ENCODE data around the gene LZTS2. TPM values are rescaled to one million over a fixed set of nuclear protein-coding genes. Genes with fewer than 3 reads are reported as not detected.

LZTS2 gene
- total and polyA plus RNA-seq, 9 donors = 9.4 to 121 (median 77.4) TPM

GRCh38 chr10:101005361-101005760 is 5.8 kb downstream of the LZTS2 start:
- H3K4me1 ChIP-seq (ENCODE audit: insufficient read depth) = peaks cover 18% of the 10 kb centered on the region
- no peak for DNase-seq
- no peak for TF ChIP-seq POLR2A (IDR thresholded peaks at IDR 0.05)
- TF ChIP-seq EP300 (IDR thresholded peaks at IDR 0.05) = no peak
- no peak overlapping the region for H3K4me3 ChIP-seq
- no peaks in the 10 kb centered on the region for H3K27me3 ChIP-seq
- intact Hi-C loops (cut with DNase I) = no loop called here
- 83 to 92% (median 89%) methylated on average over 23 of the region's 23 CpGs for WGBS, 3 donors
- no peaks in the 10 kb centered on the region for H3K36me3 ChIP-seq
- no peaks in the 10 kb centered on the region for H3K9me3 ChIP-seq
- H3K27ac ChIP-seq = no peak overlapping the region

GRCh38 chr10:101005869-101006567 is 6.4 kb downstream of the LZTS2 start:
- Histone ChIP-seq H3K4me1 (ENCODE audit: insufficient read depth) (peaks cover 18% of the 10 kb centered on the region), H3K36me3 (no peaks in the 10 kb centered on the region)

GRCh38 chr10:101006593-101007098 is 7.0 kb downstream of the LZTS2 start:
- Histone ChIP-seq H3K27ac (peak overlapping the region in 1 of 2 donors; percentile 45), H3K4me3 (no peak overlapping the region), H3K9me3 (no peaks in the 10 kb centered on the region), H3K4me1 (ENCODE audit: insufficient read depth) (peaks cover 17% of the 10 kb centered on the region), H3K27me3 (no peaks in the 10 kb centered on the region), H3K36me3 (no peaks in the 10 kb centered on the region)
- intact Hi-C loops (cut with DNase I) = no loop called here
- DNase-seq = peak in 4 of 5 donors; percentile 51 to 71 (median 65)
- no peak for TF ChIP-seq EP300 (IDR thresholded peaks at IDR 0.05)
- peak in 1 of 3 donors; percentile 8 for TF ChIP-seq CTCF (IDR thresholded peaks at IDR 0.05)
- TF ChIP-seq POLR2A (IDR thresholded peaks at IDR 0.05) = no peak
- 30 to 56% (median 34%) methylated on average over 31 to 33 of the region's 33 CpGs for WGBS, 3 donors

More at GRCh38 chr10:101005869-101006567, 6.4 kb downstream of the LZTS2 start:
- no peak overlapping the region for H3K27ac ChIP-seq
- H3K9me3 ChIP-seq = no peaks in the 10 kb centered on the region
- intact Hi-C loops (cut with DNase I) = no loop called here
- no peak for TF ChIP-seq CTCF (IDR thresholded peaks at IDR 0.05)
- TF ChIP-seq POLR2A (IDR thresholded peaks at IDR 0.05) = no peak
- TF ChIP-seq EP300 (IDR thresholded peaks at IDR 0.05) = no peak
- 75 to 92% (median 81%) methylated on average over 4 of the region's 4 CpGs for WGBS, 3 donors
- no peak for DNase-seq
- H3K27me3 ChIP-seq = no peaks in the 10 kb centered on the region
- H3K4me3 ChIP-seq = no peak overlapping the region

GRCh38 chr10:101007099-101007711 is 7.6 kb downstream of the LZTS2 start:
- DNase-seq = peak in 3 of 5 donors; percentile 46 to 70 (median 53)
- no peak for TF ChIP-seq POLR2A (IDR thresholded peaks at IDR 0.05)
- TF ChIP-seq EP300 (IDR thresholded peaks at IDR 0.05) = no peak
- TF ChIP-seq CTCF (IDR thresholded peaks at IDR 0.05) = no peak
- WGBS, 3 donors = 15 to 34% (median 31%) methylated on average over 9 to 11 of the region's 11 CpGs
- Histone ChIP-seq H3K4me3 (no peak overlapping the region), H3K36me3 (no peaks in the 10 kb centered on the region), H3K27me3 (no peaks in the 10 kb centered on the region), H3K4me1 (ENCODE audit: insufficient read depth) (peaks cover 12% of the 10 kb centered on the region), H3K27ac (peak overlapping the region in 1 of 2 donors; percentile 45), H3K9me3 (no peaks in the 10 kb centered on the region)
- intact Hi-C loops (cut with DNase I) = no loop called here
